Measurements from ENCODE around the gene PIK3IP1.

PIK3IP1 gene

DNA sequence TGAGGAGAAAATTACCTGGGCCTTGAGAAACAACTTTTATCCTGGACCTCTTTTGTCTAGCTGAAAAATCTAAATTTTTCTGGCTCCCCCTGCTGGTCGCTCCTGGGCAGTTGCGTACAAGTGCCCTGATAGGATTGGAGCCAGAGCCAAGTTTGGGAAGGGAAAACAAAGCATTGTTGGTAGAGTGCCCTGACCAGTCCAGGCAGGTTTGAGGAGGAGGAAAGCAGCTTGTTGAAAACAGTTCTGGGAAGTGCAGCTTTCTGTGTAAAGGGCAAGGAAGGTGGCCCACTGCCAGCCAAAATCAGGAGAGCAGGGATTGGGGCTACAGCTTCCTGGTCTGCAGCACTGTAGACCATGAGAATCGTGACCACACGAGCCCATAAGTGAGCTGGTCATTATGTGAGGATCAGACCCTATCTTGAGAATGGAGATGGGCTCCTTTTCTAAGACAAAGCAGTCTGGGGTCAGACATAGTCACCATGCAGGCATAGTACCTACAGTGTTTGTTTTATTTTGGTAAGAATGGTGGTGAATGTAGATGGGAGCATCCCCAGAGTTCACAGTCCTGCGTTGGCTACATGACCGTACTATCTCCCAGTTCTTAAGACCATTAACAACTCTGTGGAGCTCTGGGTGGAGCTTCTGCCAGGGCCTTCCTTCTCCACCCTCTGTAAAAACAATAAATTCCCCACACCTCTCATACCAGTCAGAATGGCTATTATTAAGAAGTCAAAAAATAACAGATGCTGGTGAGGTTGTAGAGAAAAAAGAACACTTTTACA is 21.3 kb upstream of the PIK3IP1 start:
- DNase-seq (ENCODE audit: low read depth in 3 of 3, low spot score in 1 of 3) = peak in 2 of 3 donors; percentile 34 to 52

DNA sequence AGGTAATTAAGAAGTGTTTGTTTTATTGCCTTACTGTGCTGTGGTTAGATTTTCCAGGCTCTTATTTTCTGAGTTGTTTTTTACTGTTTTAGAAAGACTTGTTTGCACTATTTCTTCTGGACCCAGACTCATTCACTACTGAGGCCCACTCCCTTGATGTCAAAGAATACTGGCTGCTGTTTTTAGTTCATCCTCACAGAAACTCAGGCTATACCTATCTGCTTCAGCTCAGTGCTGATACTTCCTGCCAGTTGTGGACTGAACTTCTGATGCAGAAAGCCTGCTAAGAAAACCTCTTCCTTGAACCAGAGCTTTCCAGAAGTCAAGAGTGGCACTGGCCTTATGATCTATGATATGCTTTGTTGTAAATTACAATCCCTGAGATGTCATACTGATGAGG is 15.9 kb upstream of the PIK3IP1 start:
- no peak for DNase-seq (ENCODE audit: low read depth in 3 of 3, low spot score in 1 of 3)

DNA sequence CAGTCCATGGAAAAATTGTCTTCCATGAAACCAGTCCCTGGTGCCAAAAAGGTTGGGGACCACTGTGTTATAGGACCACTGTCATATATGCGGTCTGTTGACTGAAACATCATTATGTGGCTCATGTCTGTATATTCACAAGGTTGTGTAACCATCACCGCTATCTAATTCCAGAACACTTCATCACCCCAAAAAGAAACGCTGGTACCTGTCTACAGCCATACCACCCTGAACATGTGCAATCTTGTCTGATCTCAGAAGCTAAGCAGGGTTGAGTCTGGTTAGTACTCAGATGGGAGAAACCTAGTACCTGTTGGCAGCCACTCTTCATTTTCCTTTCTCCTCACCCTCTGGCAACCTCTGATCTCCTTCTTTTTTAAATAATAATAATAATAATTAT is 12.9 kb upstream of the PIK3IP1 start:
- DNase-seq (ENCODE audit: low read depth in 3 of 3, low spot score in 1 of 3) = no peak

DNA sequence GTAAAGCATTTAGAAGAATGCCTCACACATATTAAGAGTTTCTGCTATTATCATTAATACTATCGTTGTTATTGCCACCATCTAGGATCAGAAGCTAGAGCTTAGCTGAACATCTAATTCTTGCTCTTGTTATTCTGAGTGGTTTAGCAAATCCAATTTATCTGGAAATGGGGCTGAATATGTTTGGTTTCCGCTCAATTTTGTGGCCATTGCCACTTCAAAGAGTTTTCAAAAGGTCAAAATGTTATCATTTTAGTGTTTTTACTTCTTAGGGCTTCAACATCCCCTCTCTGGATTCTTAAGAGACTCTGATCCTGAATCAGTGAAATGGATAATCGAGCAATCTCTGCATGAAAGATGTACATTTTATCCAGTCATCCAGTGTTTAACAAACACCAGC is 10.2 kb upstream of the PIK3IP1 start:
- DNase-seq (ENCODE audit: low read depth in 3 of 3, low spot score in 1 of 3) = no peak

DNA sequence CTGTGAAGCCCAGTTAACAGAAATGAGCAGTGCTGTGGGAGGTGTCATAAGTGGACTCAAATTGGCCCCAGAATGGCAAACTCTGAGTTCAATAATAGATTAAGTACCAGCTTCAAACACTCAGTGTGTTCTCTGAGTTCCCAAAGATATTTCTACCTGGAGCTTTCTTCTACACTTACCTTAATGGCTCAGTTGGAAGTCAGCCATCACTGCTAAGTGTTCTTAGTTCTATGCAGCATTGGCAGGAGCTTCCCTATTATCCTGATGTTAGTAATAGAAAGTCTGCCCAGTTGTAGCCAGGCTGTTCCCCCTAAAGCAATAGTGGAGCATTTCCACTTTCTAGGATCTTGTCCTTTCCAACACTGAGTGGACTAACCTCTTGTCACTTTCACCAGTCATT is 9.7 kb upstream of the PIK3IP1 start:
- DNase-seq (ENCODE audit: low read depth in 3 of 3, low spot score in 1 of 3) = no peak

DNA sequence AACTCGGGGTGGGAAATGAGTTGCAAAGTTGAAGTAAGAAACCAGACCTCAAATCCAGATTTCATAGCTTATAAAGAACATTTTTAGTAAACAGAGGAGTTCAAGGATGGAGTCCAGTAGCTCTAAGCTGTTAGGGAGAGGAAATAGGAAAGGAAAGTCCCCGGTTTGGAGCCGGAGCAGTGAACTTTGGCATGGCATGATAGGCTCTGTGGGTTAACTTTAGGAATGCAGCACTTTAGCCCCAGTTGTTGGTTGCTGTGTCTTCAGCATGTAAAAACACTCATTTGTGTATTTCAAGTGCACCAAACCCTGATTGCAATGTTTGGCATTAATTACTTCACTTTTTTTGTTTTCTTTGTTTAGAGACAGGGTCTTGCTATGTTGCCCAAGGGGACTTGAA is 8.6 kb upstream of the PIK3IP1 start:
- DNase-seq (ENCODE audit: low read depth in 3 of 3, low spot score in 1 of 3) = no peak

DNA sequence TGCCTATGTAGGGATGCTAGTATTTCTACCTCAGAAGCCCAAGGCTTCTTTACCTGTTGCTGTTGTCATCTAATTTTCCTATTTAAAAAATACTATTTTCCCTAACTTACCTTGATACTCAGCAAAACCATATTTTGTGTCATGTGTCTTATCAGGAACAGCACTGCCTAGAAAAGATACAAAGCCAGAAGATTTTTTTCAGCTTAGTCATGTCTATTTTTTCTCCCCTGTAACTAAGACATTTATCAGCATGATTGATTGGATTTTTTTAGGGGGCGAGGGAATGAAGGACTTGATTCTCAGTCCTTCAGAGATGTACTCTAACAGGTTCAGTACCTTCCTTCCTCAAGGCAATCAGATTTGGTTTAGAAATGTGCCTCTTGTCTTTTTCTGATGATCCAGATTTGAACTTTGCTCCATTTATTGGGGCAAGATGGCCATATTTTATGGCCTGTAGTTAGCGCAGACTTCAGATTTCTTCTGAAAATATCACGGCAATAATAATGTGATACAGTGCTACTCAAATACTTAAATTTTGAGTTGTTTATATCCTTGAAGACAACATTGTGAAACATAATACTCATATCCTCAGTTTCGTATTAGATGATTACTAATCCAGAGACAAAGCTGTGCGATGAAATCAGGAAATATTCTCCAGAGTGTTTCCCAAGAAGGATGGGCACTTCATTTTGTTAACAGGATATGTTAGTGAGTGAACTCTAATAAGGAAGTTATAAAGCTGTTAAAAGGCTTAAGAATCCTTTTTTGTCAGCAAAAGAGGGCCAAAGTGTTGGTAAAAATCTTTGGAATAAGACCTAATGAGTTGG is 3.8 kb upstream of the PIK3IP1 start:
- no peak for DNase-seq (ENCODE audit: low read depth in 3 of 3, low spot score in 1 of 3)

DNA sequence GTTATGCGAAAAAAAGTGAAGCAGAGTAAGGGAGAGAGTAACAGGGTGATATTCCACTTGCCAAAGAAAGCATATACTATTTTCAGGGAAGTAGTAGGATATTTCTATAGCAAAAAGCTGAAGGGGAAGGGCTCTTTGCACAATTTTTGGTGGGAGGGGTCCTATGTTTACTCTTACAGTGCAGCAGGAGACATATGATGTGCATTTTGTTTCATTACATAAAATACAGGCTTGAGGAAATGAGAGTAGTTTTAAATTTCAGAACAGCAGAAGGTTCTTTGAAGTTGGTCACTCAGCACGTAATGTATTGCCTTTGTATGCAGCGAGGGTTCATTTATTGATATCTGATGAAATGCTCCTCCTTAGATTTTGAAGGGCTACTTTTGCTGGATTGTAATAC is 3.1 kb upstream of the PIK3IP1 start:
- DNase-seq (ENCODE audit: low read depth in 3 of 3, low spot score in 1 of 3) = no peak

DNA sequence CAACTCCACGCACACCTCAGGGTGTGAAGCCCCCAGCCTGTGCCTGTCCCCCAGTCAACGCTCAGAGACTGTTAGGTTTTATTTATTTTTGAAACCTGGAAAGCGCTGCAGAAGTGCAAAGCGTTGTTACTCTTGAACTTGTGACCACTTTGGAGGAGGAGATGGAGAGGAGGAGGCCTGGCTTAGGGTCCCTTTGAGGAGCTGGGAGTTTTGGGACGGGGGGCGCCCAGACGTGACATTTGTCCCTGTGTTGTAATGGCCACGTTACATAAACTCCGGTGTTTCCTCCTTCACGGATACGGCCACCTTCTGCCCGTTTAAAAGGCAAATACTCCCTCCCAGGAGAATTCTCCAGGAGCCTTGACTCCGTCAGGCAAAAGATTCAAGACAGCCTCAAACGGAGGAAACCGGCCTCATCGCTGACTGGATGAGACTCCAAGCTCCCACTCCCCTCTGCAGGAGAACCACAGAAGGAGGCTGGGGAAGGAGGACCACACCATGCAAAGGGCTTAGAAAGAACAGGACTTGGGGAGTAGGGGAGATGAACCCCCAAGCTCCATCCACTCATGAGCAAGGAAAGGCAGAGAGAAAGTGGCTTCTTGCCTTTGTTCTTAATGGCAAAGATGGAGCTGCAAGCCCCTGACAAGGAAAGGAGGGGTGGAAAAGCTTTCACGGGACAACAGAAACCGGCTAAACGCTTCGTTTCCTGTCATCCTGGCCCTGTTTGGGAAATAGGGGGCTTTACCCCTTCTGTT is 630 bp downstream of the PIK3IP1 start:
- no peak for DNase-seq (ENCODE audit: low read depth in 3 of 3, low spot score in 1 of 3)

DNA sequence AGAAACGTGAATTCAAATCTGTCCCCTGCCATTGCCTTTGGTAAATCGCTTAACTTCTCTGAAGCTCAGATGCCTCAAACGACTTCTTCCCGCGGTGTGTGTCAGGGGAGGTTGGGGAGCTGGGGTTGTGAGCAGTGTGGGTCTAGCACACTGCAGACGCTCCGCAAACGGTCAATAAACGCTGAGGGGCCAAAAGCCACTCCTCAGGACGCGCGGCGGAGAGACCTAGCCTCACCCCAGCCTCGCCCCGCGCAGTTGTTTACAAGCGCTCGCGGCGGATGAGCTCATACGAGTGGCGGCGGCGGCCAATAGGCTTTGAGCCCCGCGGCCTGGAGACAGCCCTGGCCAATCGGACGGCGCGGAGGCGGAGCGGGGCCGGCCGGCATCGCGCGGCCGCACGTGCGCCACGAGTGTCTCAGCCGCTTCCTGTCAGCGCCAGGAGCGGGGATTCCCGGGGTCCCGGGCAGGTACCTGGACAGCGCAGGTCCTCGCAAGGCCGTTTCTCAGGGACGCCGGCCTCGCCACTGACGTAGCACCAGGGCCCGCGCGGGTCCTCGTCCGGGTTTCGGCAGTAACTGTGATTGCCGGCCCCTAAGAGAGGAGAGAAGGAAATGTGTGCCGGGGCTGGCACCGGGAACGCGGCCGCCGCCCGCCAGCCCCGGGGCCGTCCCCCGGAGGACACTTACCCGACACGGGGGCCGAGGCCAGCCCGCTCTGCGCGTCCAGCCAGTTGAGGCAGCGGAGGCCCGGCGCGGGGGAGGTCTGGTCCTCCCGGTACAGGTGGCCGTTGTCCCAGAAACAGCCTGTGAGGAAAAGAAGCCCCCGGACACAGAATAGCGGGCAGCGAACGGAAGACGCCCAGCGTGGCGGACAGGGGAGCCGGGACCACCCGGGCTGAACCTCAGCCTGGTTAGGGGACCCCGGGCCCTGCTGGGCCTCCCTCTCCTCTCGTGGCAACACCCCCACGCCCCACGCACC is 1.5 kb downstream of the PIK3IP1 start:
- peak; percentile 83 to 92 (median 91) for DNase-seq (ENCODE audit: low read depth in 3 of 3, low spot score in 1 of 3)

DNA sequence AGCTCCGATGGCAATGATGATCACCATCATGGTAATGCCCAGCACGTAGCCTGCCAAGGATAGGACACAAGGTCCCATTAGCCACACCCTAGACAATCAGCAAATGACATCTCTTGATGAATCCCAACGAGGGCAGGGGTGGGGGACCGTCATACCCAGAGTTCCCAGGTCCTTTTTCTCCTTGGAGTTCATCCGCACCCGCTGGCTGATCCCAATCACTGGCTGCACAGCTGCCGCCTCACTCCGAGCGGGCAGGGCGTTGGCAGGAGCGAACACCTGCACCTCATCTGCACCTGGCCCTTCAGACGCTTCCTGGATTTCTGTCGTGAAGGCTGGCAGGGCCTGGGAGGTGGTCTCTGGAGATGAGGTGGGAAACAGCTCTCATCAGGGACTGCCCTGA is 2.9 kb downstream of the PIK3IP1 start:
- DNase-seq (ENCODE audit: low read depth in 3 of 3, low spot score in 1 of 3) = no peak

DNA sequence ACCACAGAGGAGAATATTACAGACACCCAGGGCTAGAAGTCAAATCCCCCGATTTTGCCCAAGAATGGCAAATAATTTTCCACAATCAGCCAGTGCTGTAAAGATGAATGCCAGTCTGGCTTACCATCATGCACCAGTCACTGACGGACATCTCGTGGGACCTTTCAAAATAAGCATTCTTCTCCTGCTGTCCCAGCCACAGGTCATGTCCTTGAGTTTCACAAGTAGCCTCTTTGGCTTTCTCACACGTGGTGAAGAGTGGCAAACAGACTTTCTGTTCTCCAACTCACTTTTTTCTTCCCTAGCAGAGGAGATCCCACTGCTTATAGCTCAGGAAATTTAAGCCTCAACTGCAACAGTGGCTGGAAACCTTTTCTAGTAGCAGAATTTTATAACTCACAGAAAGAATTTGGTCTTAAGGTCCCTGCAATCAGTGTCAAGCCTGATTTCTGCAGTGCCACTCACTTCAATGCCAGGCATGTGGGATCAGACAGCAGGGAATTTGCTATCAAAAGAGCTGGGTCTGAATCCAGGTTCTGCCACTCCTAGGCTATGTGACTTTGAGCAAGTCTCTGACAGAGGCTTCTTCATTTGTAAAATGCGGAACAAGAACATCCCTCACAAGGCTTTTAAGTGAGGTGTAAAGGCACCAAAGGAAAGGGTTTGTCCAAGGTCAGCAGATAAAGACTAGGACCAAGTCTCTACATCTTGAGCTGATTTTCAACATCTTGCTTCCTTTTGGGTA is 3.6 kb downstream of the PIK3IP1 start:
- DNase-seq (ENCODE audit: low read depth in 3 of 3, low spot score in 1 of 3) = no peak

DNA sequence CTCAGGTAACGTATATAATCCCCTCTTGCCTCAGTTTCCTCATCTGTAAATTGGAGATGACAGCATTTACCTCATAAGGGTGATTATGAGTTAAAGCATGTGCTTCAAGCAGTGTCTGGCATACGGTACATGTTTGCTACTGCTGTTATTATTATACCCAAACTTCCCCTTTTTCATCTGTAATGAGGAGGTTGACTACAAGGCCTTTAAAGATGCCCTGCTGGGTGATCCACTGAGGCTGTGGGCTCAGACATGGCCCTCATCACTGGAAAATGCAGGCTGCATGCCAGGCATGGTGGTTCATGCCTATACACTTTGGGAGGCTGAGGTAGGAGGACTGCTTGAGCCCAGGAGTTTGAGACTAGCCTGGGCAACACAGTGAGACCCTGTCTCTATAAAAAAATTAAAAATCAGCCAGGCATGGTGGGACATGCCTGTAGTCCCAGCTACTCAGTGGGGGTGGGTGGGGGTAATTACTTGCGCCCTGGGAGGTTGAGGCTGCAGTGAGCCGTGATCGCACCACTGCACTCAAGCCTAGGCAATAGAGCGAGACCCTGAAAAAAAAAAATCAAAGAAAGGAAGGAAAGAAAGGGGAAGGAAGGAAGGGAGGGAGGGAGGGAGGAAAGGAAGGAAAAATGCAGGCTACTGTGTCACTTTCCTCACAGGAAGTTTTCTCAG is 4.3 kb downstream of the PIK3IP1 start:
- no peak for DNase-seq (ENCODE audit: low read depth in 3 of 3, low spot score in 1 of 3)

DNA sequence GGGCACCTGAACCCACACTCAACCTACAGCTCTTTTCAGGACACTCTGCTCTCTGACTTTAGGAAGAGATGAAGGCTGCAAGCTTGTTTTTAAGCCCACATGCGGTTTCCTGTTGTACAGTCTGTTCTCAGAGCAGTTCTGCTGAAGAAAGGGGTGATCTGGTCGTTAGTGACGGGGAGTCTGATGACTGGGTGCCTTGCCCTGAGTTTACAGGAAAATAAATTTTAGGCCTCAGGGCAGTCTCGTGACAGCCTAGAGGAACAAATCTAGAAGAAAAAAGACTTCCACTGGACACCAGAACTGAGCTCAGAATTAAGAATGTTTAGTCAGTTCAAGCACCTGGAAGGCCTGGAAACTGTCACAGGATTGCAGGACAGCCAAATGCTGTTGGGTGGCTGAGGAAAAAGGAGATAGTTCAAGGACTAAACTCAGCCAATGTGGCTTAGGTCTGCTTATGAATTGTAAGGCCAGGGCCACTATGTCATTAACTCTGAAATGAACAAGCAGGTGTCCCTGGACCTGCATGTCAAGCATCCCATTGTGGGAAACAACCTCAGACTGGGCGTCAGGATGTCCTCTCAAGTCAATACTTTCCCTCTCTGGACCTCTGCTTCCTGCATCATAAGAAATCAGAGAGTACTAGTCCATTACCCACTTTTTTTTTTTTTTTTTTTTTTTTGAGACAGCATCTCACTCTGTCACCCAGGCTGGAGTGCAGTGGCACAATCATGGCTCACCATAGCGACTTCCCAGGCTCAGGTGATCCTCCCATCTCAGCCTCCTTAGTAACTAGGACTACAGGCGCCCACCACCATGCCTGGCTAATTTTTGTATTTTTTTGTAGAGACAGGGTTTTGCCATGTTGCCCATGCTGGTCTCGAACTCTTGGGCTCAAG is 5.7 kb downstream of the PIK3IP1 start:
- no peak for DNase-seq (ENCODE audit: low read depth in 3 of 3, low spot score in 1 of 3)

DNA sequence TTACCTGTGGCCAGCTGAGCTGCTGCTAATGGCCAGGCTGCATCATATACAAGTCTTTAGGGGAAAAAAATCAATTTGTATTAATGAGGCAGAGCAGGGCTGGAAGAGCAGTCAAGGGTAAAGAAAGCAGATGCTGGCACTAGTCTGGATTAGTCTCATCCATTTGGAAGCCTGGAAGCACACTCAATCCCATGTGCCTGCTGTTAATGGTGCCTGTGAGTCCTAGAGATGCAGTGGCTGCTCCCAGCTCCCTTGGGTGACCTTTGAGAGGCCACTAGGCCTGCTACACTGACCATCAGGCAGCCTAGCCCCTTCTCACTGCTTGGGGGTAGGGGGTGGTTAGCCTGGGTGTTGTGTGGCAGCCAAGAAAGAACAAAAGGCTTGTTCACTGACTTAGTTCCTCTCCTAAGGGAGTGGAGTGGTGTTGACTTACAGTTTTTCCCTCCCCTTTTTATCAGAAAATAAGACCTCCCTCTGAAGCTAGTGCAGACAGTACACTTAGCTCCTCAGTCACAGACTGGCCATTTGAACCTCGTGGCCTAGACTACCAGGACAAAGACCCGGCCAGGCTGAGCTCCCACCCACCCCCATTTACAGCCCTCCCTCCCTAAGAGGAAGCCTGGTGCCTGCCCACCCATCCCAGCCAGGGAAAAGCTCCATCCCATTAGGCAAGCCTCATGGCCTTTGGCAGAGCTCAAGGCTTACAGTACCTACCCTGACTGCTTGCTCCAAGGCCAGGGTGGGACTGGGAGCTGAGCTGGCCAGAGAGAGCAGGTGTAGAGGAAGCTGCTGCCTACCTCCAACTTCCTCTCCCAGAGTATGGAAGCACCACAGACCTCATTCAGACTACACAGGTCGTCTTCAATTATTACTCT is 7.8 kb downstream of the PIK3IP1 start:
- DNase-seq (ENCODE audit: low read depth in 3 of 3, low spot score in 1 of 3) = no peak

DNA sequence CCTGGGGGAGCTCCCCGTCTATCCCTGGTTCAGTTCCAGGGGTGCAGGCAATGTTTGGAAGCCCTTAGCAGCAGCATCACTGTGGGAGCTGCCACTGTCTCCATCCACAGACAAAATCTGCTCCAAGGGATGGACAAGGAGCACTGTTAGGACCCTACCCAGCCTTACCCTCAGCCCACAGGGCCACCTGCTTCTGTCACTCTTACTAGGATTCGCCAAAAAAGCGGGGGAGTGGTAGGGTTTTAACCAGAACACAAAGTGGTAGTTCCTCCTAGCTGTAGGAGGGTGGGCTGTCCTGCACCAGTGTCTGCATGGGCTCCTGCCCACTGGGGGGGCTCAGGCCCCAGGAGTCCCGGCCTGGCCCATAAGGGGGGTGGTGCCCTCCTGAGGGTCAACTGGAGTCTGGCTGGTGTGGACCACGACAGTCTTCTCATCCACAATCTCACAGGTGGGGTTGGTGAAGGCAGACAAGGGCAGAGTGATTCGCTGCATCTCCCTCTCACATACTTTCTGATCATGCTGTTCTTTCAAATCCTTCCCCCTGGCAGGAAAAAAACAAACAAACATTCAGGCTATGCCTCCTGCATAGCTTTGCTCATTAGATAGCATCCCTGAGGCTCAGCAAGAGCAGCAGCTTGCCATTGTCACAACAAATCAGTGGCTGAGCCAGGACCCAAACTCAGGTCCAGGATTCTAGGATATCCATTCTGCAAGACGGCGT is 9.4 kb downstream of the PIK3IP1 start:
- no peak for DNase-seq (ENCODE audit: low read depth in 3 of 3, low spot score in 1 of 3)

DNA sequence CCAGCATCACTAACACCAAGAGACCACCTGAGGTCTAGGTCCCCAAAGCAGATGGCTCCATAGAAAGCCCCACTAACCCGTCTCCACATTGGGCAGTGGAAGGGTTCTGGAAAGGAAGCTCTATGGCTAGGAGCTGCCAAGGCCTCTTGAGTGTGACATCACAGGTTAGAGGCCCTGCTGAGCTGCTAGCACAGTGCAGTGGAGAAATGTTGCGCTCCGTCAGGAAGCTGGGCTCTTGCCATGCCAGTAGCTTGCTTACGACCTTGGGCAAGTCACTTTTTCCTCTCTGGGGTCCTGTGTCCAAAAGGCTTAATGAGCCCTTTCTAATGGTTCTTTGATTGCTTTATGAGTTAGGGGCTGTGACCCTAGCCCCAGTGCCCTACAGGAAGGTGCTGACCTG is 10.6 kb downstream of the PIK3IP1 start:
- no peak for DNase-seq (ENCODE audit: low read depth in 3 of 3, low spot score in 1 of 3)
